Effector CD4-positive, alpha-beta T cell (primary cell): ENCODE measurements around the gene ARL8A.
"Not testable (repeated sequence)": the region's sequence is repeated elsewhere in the genome, so short reads cannot be mapped to it uniquely, and the experiment has no call there.

Experiments used
- DNase-seq: peaks from one replicate; pipeline ENCODE4 v3.0.0-alpha.2; 2020

Gene ARL8A

GRCh38 chr1:202133989-202134388, 10.5 kb downstream of the ARL8A start:
- no peak for DNase-seq

GRCh38 chr1:202133496-202133895, 11.0 kb downstream of the ARL8A start:
- no peak for DNase-seq

GRCh38 chr1:202133001-202133400, 11.5 kb downstream of the ARL8A start:
- no peak for DNase-seq

GRCh38 chr1:202131956-202132821, 12.3 kb downstream of the ARL8A start:
- DNase-seq, result no peak

GRCh38 chr1:202130816-202131522, 13.6 kb downstream of the ARL8A start:
- no peak for DNase-seq

GRCh38 chr1:202130297-202130721, 14.2 kb downstream of the ARL8A start:
- no peak for DNase-seq

GRCh38 chr1:202129453-202130296, 14.9 kb downstream of the ARL8A start:
- DNase-seq, result no peak

- DNase-seq, result no peak
These were observed 16.5 kb downstream of the ARL8A start for GRCh38 chr1:202127836-202128622.

- DNase-seq, result no peak
These were observed 17.5 kb downstream of the ARL8A start for GRCh38 chr1:202127061-202127460.

- DNase-seq, result no peak
These were observed 18.1 kb downstream of the ARL8A start for GRCh38 chr1:202126426-202126825.

GRCh38 chr1:202125611-202126010, 18.9 kb downstream of the ARL8A start:
- no peak for DNase-seq

- no peak for DNase-seq
These were observed 20.4 kb downstream of the ARL8A start for GRCh38 chr1:202124142-202124541.

GRCh38 chr1:202123336-202123813, 21.2 kb downstream of the ARL8A start:
- no peak for DNase-seq

- DNase-seq, result no peak
These were observed 21.8 kb downstream of the ARL8A start, which contains the start of gene GPR37L1 for GRCh38 chr1:202122639-202123335. GPR37L1 (plus strand) TSS chr1:202122917; CDS start chr1:202122964, 47 bp downstream.

- DNase-seq, result no peak
These were observed 23.5 kb downstream of the ARL8A start for GRCh38 chr1:202121006-202121405.

- no peak for DNase-seq
These were observed 26.6 kb downstream of the ARL8A start for GRCh38 chr1:202117898-202118371.

GRCh38 chr1:202116287-202116686, 28.2 kb downstream of the ARL8A start:
- no peak for DNase-seq

- no peak for DNase-seq
These were observed 30.7 kb downstream of the ARL8A start for GRCh38 chr1:202113690-202114300.

GRCh38 chr1:202112859-202113689, 31.5 kb downstream of the ARL8A start:
- DNase-seq, result no peak

GRCh38 chr1:202111589-202111988, 32.9 kb downstream of the ARL8A start:
- DNase-seq, result not testable (repeated sequence)
